NB4 (cell line): ENCODE data around the gene IFT122.

Source experiments
- CTCF ChIP-seq: IDR thresholded peaks from one replicate; pipeline ENCODE4 v1.5.1; 2012; ENCODE audit warnings: low read depth, low read length
- POLR2A ChIP-seq: IDR thresholded peaks from 2 replicates; pipeline ENCODE4 v1.6.1; 2011; ENCODE audit warnings: mild to moderate bottlenecking; ENCODE audit not compliant: insufficient read length; ENCODE audit errors: extremely low read depth

DNA sequence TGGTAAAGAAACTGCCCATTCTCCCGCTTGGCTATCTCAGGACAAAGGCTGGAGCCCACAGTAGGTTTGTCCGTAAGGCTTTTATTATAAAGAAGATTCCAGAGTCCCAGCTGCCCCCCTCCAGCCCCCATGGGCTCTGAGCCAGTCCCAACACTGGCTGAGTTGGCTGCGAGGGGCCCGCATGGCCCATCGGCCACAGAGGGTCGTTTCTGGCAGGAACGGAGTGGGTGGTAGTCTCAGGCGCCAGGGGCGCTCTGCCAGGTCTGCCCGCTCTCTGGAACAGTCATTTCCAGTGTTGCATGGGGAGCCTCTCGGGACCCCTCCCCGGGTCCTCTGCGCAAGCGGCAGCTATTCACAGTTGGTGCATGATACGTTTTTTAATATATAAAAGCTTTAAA is 115.1 kb downstream of the IFT122 start:
- TF ChIP-seq CTCF: no peak
- no peak for TF ChIP-seq POLR2A
